GM18870 (cell line): ENCODE data around the gene PGBD5.

Experiments used
- ATAC-seq: cut with Tn5 transposase; IDR thresholded peaks from one replicate; pipeline ENCODE4 v1.9.1; 2021; ENCODE audit warnings: moderate library complexity; ENCODE audit not compliant: unreplicated experiment

The PGBD5 gene

GRCh38 chr1:230398856-230399255 is 27.3 kb downstream of the PGBD5 start:
- ATAC-seq = no peak

GRCh38 chr1:230396966-230397365 is 29.2 kb downstream of the PGBD5 start:
- no peak for ATAC-seq

GRCh38 chr1:230395932-230396331 is 30.2 kb downstream of the PGBD5 start:
- ATAC-seq = no peak

GRCh38 chr1:230394741-230395140 is 31.4 kb downstream of the PGBD5 start:
- no peak for ATAC-seq

- ATAC-seq = no peak
Observed at GRCh38 chr1:230394134-230394533, 32.0 kb downstream of the PGBD5 start.

- no peak for ATAC-seq
Observed at GRCh38 chr1:230393722-230394121, 32.4 kb downstream of the PGBD5 start.

- ATAC-seq = no peak
Observed at GRCh38 chr1:230392920-230393521, 33.1 kb downstream of the PGBD5 start.

- no peak for ATAC-seq
Observed at GRCh38 chr1:230392536-230392909, 33.6 kb downstream of the PGBD5 start.

GRCh38 chr1:230391776-230392535 is 34.2 kb downstream of the PGBD5 start:
- ATAC-seq = no peak

- no peak for ATAC-seq
Observed at GRCh38 chr1:230390371-230390770, 35.8 kb downstream of the PGBD5 start.

GRCh38 chr1:230387876-230388275 is 38.3 kb downstream of the PGBD5 start:
- ATAC-seq = no peak

- ATAC-seq = no peak
Observed at GRCh38 chr1:230387296-230387695, 38.8 kb downstream of the PGBD5 start.

GRCh38 chr1:230386637-230387262 is 39.4 kb downstream of the PGBD5 start:
- no peak for ATAC-seq

- ATAC-seq = no peak
Observed at GRCh38 chr1:230385930-230386329, 40.2 kb downstream of the PGBD5 start.

GRCh38 chr1:230385158-230385450 is 41.0 kb downstream of the PGBD5 start:
- no peak for ATAC-seq

- no peak for ATAC-seq
Observed at GRCh38 chr1:230384380-230385157, 41.6 kb downstream of the PGBD5 start.

- no peak for ATAC-seq
Observed at GRCh38 chr1:230383425-230383824, 42.7 kb downstream of the PGBD5 start.

GRCh38 chr1:230382001-230382491 is 44.1 kb downstream of the PGBD5 start:
- ATAC-seq = no peak

- no peak for ATAC-seq
Observed at GRCh38 chr1:230381585-230381984, 44.5 kb downstream of the PGBD5 start.

GRCh38 chr1:230381049-230381467 is 45.1 kb downstream of the PGBD5 start:
- ATAC-seq = no peak

GRCh38 chr1:230379928-230380327 is 46.2 kb downstream of the PGBD5 start:
- ATAC-seq = no peak
